GM19397 (cell line): ENCODE data around the gene SMIM12.

Experiments used
- ATAC-seq: cut with Tn5 transposase; IDR thresholded peaks from one replicate; pipeline ENCODE4 v1.9.1; 2021; ENCODE audit warnings: mild to moderate bottlenecking, moderate library complexity; ENCODE audit not compliant: unreplicated experiment

SMIM12 gene

GRCh38 chr1:34859446-34860200, at the start of gene SMIM12:
SMIM12 (minus strand) TSS chr1:34859749; CDS start chr1:34855977, 3,772 bp downstream.
- peak; percentile 97 for ATAC-seq

- no peak for ATAC-seq
Observed at GRCh38 chr1:34908369-34908768, 48.8 kb upstream of the SMIM12 start.

GRCh38 chr1:34907487-34908090, 48.0 kb upstream of the SMIM12 start:
- ATAC-seq = no peak

- no peak for ATAC-seq
Observed at GRCh38 chr1:34906756-34907155, 47.2 kb upstream of the SMIM12 start.

GRCh38 chr1:34906222-34906621, 46.7 kb upstream of the SMIM12 start:
- no peak for ATAC-seq

- no peak for ATAC-seq
Observed at GRCh38 chr1:34905098-34905459, 45.5 kb upstream of the SMIM12 start.

- ATAC-seq = no peak
Observed at GRCh38 chr1:34904236-34905097, 44.9 kb upstream of the SMIM12 start.

GRCh38 chr1:34901919-34902318, 42.4 kb upstream of the SMIM12 start:
- no peak for ATAC-seq

- ATAC-seq = no peak
Observed at GRCh38 chr1:34900775-34901502, 41.4 kb upstream of the SMIM12 start.

GRCh38 chr1:34899906-34900305, 40.4 kb upstream of the SMIM12 start:
- no peak for ATAC-seq

GRCh38 chr1:34899471-34899870, 39.9 kb upstream of the SMIM12 start:
- no peak for ATAC-seq

- ATAC-seq = no peak
Observed at GRCh38 chr1:34898330-34898761, 38.8 kb upstream of the SMIM12 start.

- ATAC-seq = no peak
Observed at GRCh38 chr1:34896612-34897011, 37.1 kb upstream of the SMIM12 start.

- no peak for ATAC-seq
Observed at GRCh38 chr1:34889705-34890104, 30.2 kb upstream of the SMIM12 start.

GRCh38 chr1:34887593-34887992, 28.0 kb upstream of the SMIM12 start:
- no peak for ATAC-seq

GRCh38 chr1:34885405-34886247, 26.1 kb upstream of the SMIM12 start:
- no peak for ATAC-seq

- no peak for ATAC-seq
Observed at GRCh38 chr1:34884961-34885360, 25.4 kb upstream of the SMIM12 start.

GRCh38 chr1:34884536-34884935, 25.0 kb upstream of the SMIM12 start:
- no peak for ATAC-seq

- no peak for ATAC-seq
Observed at GRCh38 chr1:34879230-34879629, 19.7 kb upstream of the SMIM12 start.

- no peak for ATAC-seq
Observed at GRCh38 chr1:34876406-34876805, 16.9 kb upstream of the SMIM12 start.
